Mesothelial cell of epicardium (in vitro differentiated cells): ENCODE data around the gene PRDX1. TPM values are rescaled to one million over a fixed set of nuclear protein-coding genes. Genes with fewer than 3 reads are reported as not detected.
A peak's percentile ranks its signal among the peaks of the same experiment; 100 is the strongest.

Source experiments
- DNase-seq, 2 experiments: peaks; one replicate each; pipeline ENCODE4 v3.0.0; 2021; ENCODE audit warnings: low spot score in 2 of 2; ENCODE audit not compliant: unreplicated experiment in 2 of 2
- H3K27ac Mint-ChIP-seq: 2 replicates; pipeline ENCODE4 v1.8.0; 2021; ENCODE audit warnings: mixed read lengths
- H3K27me3 Mint-ChIP-seq: 2 replicates; pipeline ENCODE4 v1.8.0; 2021; ENCODE audit warnings: low read depth, mixed read lengths
- H3K36me3 Mint-ChIP-seq: 2 replicates; pipeline ENCODE4 v1.8.0; 2021; ENCODE audit warnings: mixed read lengths
- H3K4me1 Mint-ChIP-seq: 2 replicates; pipeline ENCODE4 v1.8.0; 2021; ENCODE audit warnings: mixed read lengths
- H3K4me3 Mint-ChIP-seq: 2 replicates; pipeline ENCODE4 v1.8.0; 2021; ENCODE audit warnings: mild to moderate bottlenecking, moderate library complexity, mixed read lengths
- H3K9me3 Mint-ChIP-seq: 2 replicates; pipeline ENCODE4 v1.8.0; 2021; ENCODE audit warnings: mixed read lengths
- CTCF ChIP-seq: fragments of 200-600 bp; sonication (generic); IDR thresholded peaks from one replicate; pipeline ENCODE4 v1.5.0; 2021; ENCODE audit warnings: antibody characterized with exemption; ENCODE audit not compliant: unreplicated experiment
- total RNA-seq: library from RNA; stranded (reverse); gene quantifications from 3 replicates; pipeline ENCODE4 v1.2.1, GENCODE V29; 2021

PRDX1 gene
- 154 to 157 TPM (median 156 TPM) in 3 replicates for total RNA-seq

GRCh38 chr1:45521413-45522323 lies at the start of gene PRDX1:
Gene PRDX1 (minus strand): TSS chr1:45521884. CDS start chr1:45519043, 2,841 bp downstream.
- Mint-ChIP-seq H3K4me3 (peak within 1 kb of the TSS; percentile 94), H3K4me1 (peaks cover 31% of the 10 kb centered on the region), H3K9me3 (no peaks in the 10 kb centered on the region), H3K36me3 (peaks cover 6% of the 10 kb centered on the region), H3K27me3 (peaks cover 15% of the 10 kb centered on the region), H3K27ac (peak within 1 kb of the TSS; percentile 91)
- TF ChIP-seq CTCF, result no peak
- peak; percentile 92 to 98 for DNase-seq

- no peak for TF ChIP-seq CTCF
- Mint-ChIP-seq H3K9me3 (no peaks in the 10 kb centered on the region), H3K27me3 (no peaks in the 10 kb centered on the region), H3K4me1 (no peaks in the 10 kb centered on the region), H3K27ac (no peak overlapping the region), H3K4me3 (no peak overlapping the region), H3K36me3 (peaks cover 19% of the 10 kb centered on the region)
- no peak for DNase-seq
Observed at GRCh38 chr1:45570631-45571030, 48.9 kb upstream of the PRDX1 start.

GRCh38 chr1:45569962-45570581 lies 48.4 kb upstream of the PRDX1 start:
- no peak overlapping the region for H3K27ac Mint-ChIP-seq
- peaks cover 19% of the 10 kb centered on the region for H3K36me3 Mint-ChIP-seq
- H3K4me1 Mint-ChIP-seq, result no peaks in the 10 kb centered on the region
- H3K27me3 Mint-ChIP-seq, result no peaks in the 10 kb centered on the region
- H3K9me3 Mint-ChIP-seq, result no peaks in the 10 kb centered on the region
- H3K4me3 Mint-ChIP-seq, result no peak overlapping the region
- peak; percentile 34 to 74 for DNase-seq
- peak; percentile 89 for TF ChIP-seq CTCF

- H3K4me1 Mint-ChIP-seq, result no peaks in the 10 kb centered on the region
Observed at GRCh38 chr1:45569571-45569961, 47.9 kb upstream of the PRDX1 start.

GRCh38 chr1:45568421-45568820 lies 46.7 kb upstream of the PRDX1 start:
- Mint-ChIP-seq H3K27me3 (no peaks in the 10 kb centered on the region), H3K4me3 (no peak overlapping the region), H3K36me3 (peaks cover 28% of the 10 kb centered on the region), H3K9me3 (no peaks in the 10 kb centered on the region), H3K27ac (no peak overlapping the region), H3K4me1 (no peaks in the 10 kb centered on the region)
- no peak for TF ChIP-seq CTCF
- no peak for DNase-seq

More at GRCh38 chr1:45569571-45569961, 47.9 kb upstream of the PRDX1 start:
- no peak for DNase-seq
- Mint-ChIP-seq H3K9me3 (no peaks in the 10 kb centered on the region), H3K36me3 (peaks cover 19% of the 10 kb centered on the region), H3K27me3 (no peaks in the 10 kb centered on the region), H3K27ac (no peak overlapping the region), H3K4me3 (no peak overlapping the region)
- no peak for TF ChIP-seq CTCF
